Parathyroid adenoma (tissue), 2 donors: ENCODE data around the gene IVD.

ENCODE experiments used
- H2AFZ ChIP-seq: fragments of 300-600 bp; sonication (generic); one replicate; pipeline ENCODE4 v1.7.0; 2017; ENCODE audit warnings: antibody characterized with exemption, mild to moderate bottlenecking
- H3K27ac ChIP-seq: fragments of 300-600 bp; sonication (generic); one replicate; pipeline ENCODE4 v1.7.0; 2017
- H3K27me3 ChIP-seq: fragments of 300-600 bp; sonication (generic); one replicate; pipeline ENCODE4 v1.7.0; 2017; ENCODE audit warnings: low read length; ENCODE audit not compliant: control insufficient read depth, insufficient read depth
- H3K36me3 ChIP-seq: fragments of 300-600 bp; sonication (generic); one replicate; pipeline ENCODE4 v1.7.0; 2017; ENCODE audit warnings: low read length; ENCODE audit not compliant: control insufficient read depth, insufficient read depth
- H3K4me1 ChIP-seq: fragments of 300-600 bp; sonication (generic); one replicate; pipeline ENCODE4 v1.7.0; 2017; ENCODE audit warnings: control low read depth
- H3K4me2 ChIP-seq: fragments of 300-600 bp; sonication (generic); one replicate; pipeline ENCODE4 v1.7.0; 2017; ENCODE audit warnings: low read length
- H3K4me3 ChIP-seq: fragments of 300-600 bp; sonication (generic); one replicate; pipeline ENCODE4 v1.7.0; 2017; ENCODE audit warnings: low read depth, low read length
- H3K79me2 ChIP-seq: fragments of 300-600 bp; sonication (generic); one replicate; pipeline ENCODE4 v1.7.0; 2017; ENCODE audit warnings: control low read depth
- H3K9ac ChIP-seq: fragments of 300-600 bp; sonication (generic); one replicate; pipeline ENCODE4 v1.7.0; 2017; ENCODE audit warnings: mild to moderate bottlenecking
- H3K9me3 ChIP-seq: fragments of 300-600 bp; sonication (generic); one replicate; pipeline ENCODE4 v1.7.0; 2017; ENCODE audit warnings: low read length; ENCODE audit not compliant: control insufficient read depth
- CTCF ChIP-seq: fragments of 300-600 bp; sonication (generic); IDR thresholded peaks from one replicate; pipeline ENCODE4 v1.7.0; 2017; ENCODE audit warnings: antibody characterized with exemption, mild to moderate bottlenecking
- donor health status: primary hyperparathyroidism.

Gene IVD

GRCh38 chr15:40365016-40365415, 40.6 kb upstream of the IVD start:
- Histone ChIP-seq H3K4me2 (no peak overlapping the region), H2AFZ (no peak overlapping the region), H3K9me3 (no peaks in the 10 kb centered on the region), H3K27me3 (no peaks in the 10 kb centered on the region), H3K36me3 (no peaks in the 10 kb centered on the region), H3K4me3 (no peak overlapping the region), H3K79me2 (no peaks in the 10 kb centered on the region), H3K4me1 (no peaks in the 10 kb centered on the region), H3K9ac (no peak overlapping the region), H3K27ac (no peak overlapping the region)
- no peak for TF ChIP-seq CTCF

GRCh38 chr15:40365624-40366456, 39.8 kb upstream of the IVD start:
- H3K27me3 ChIP-seq = no peaks in the 10 kb centered on the region
- H3K27ac ChIP-seq = no peak overlapping the region
- no peak for TF ChIP-seq CTCF
- no peaks in the 10 kb centered on the region for H3K79me2 ChIP-seq
- no peaks in the 10 kb centered on the region for H3K9me3 ChIP-seq
- no peak overlapping the region for H2AFZ ChIP-seq
- no peaks in the 10 kb centered on the region for H3K4me1 ChIP-seq
- no peak overlapping the region for H3K4me3 ChIP-seq
- H3K4me2 ChIP-seq = no peak overlapping the region
- H3K36me3 ChIP-seq = no peaks in the 10 kb centered on the region
- H3K9ac ChIP-seq = no peak overlapping the region

GRCh38 chr15:40366457-40367370, 38.9 kb upstream of the IVD start:
- Histone ChIP-seq H3K4me2 (no peak overlapping the region), H3K27me3 (no peaks in the 10 kb centered on the region), H3K9me3 (no peaks in the 10 kb centered on the region), H3K36me3 (no peaks in the 10 kb centered on the region), H3K4me1 (no peaks in the 10 kb centered on the region), H3K9ac (no peak overlapping the region), H3K79me2 (no peaks in the 10 kb centered on the region), H3K4me3 (no peak overlapping the region), H2AFZ (peak overlapping the region; percentile 50), H3K27ac (peak overlapping the region; percentile 82)
- no peak for TF ChIP-seq CTCF

GRCh38 chr15:40367371-40367685, 38.3 kb upstream of the IVD start:
- H3K4me3 ChIP-seq = no peak overlapping the region
- H3K4me1 ChIP-seq = no peaks in the 10 kb centered on the region
- no peak overlapping the region for H3K9ac ChIP-seq
- peak overlapping the region; percentile 74 for H2AFZ ChIP-seq
- no peaks in the 10 kb centered on the region for H3K79me2 ChIP-seq
- H3K27me3 ChIP-seq = no peaks in the 10 kb centered on the region
- peak overlapping the region; percentile 82 for H3K27ac ChIP-seq
- H3K4me2 ChIP-seq = no peak overlapping the region
- no peaks in the 10 kb centered on the region for H3K36me3 ChIP-seq
- H3K9me3 ChIP-seq = no peaks in the 10 kb centered on the region
- TF ChIP-seq CTCF = no peak
